ENCODE measurements around the gene CAPZB.
"Not testable (repeated sequence)": the region's sequence is repeated elsewhere in the genome, so short reads cannot be mapped to it uniquely, and the experiment has no call there.

Gene CAPZB

DNA sequence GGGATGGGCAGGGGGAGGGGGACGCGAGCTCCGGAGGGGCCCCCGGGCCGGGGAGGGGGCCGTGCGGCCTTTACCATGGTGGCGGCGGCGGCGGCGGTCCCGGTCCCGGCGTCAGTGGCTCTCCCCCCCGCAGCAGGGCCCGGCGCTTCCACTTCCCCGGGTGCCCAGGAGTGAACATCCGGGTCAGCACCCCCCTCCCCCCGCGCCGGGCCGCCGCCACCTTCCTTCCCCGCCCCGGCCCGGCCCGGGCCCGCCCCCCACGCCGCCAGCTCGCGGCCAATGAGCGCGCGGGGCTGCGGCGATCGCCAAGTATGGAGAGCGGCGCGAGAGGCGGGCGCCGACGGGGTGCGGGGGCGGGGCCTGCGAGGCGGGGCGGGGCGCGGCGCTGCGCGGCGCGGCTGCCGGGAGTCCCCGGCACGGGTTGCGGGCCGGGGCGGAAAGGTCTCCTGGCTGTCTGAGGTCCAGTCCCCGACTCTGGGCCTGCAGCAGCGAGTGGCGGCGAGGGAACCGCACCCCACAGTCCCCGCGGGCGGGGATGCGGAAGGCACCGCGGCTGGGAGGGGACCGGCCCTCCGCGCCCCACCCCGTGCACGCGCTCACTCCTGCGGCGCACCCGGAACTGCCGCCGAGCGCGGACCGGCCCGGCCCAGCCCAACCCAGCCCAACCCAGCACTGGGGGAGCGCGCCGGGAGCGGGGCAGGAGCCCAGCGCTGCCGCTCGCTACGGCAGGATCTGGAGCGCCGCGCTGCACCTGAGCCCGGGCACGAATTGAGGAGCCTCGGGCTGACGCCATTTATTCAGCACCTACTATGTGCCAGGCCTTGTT lies at the start of gene CAPZB:
Gene CAPZB (minus strand): TSS at position 178 of the 826 bp plus-strand sequence. CDS start 101 bp downstream, at position 77.
- TF ChIP-seq JUND (IDR thresholded peaks at IDR 0.05; ENCODE audit: low read depth), result no peak
- peak; percentile 91 to 92 for DNase-seq (ENCODE audit: low read depth in 1 of 2, low spot score in 1 of 2)
- in situ Hi-C loops (cut with HindIII; ENCODE audit: low pct_unique_long_range_greater_than_20kb, low sequenced_read_pairs), result no loop called here

DNA sequence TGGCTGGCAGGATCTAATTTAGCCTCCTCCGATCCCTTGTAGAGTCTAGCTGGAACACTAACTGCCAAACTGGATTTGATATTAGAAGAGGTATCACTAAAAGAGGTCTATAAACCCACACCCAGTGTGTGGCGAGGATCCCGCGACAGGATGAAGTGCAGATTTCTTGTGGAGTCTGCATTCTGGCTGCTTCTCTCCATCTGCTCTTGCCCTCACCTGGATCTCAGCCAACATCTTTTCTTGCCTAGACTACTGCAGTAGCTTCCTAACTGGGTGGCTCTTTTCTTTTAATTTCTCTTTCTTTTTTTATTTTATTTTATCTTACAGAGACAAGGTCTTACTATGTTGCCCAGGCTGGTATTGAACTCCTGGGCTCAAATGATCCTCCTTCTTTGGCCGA lies 48.9 kb upstream of the CAPZB start:
- in situ Hi-C loops (cut with HindIII; ENCODE audit: low pct_unique_long_range_greater_than_20kb, low sequenced_read_pairs), result no loop called here
- no peak for DNase-seq (ENCODE audit: low read depth in 1 of 2, low spot score in 1 of 2)
- no peak for TF ChIP-seq JUND (IDR thresholded peaks at IDR 0.05; ENCODE audit: low read depth)

DNA sequence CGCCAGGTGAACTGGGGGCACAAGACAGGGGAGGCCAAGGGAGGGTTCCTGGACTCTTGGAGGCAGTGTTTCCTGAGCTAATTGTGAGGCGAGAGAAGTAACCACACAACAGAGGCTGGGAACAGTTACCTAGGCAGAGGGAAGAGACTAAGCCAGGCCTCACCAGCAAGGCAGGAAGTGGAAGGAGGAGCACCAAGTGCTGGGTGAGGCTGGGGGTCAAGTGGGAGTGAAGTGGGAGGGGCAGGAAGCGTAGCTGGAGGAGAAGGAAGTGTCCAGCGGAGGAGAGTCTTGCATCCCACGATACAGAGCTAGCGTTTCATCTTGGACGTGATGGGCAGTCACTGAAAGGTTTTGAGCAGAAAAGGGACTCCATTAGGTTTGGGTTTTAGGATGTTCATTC lies 48.3 kb upstream of the CAPZB start:
- TF ChIP-seq JUND (IDR thresholded peaks at IDR 0.05; ENCODE audit: low read depth), result no peak
- DNase-seq (ENCODE audit: low read depth in 1 of 2, low spot score in 1 of 2), result no peak
- in situ Hi-C loops (cut with HindIII; ENCODE audit: low pct_unique_long_range_greater_than_20kb, low sequenced_read_pairs), result no loop called here

GRCh38 chr1:19532519-19532918 lies 47.2 kb upstream of the CAPZB start:
- in situ Hi-C loops (cut with HindIII; ENCODE audit: low pct_unique_long_range_greater_than_20kb, low sequenced_read_pairs), result no loop called here
- DNase-seq (ENCODE audit: low read depth in 1 of 2, low spot score in 1 of 2), result no peak
- TF ChIP-seq JUND (IDR thresholded peaks at IDR 0.05; ENCODE audit: low read depth), result no peak

DNA sequence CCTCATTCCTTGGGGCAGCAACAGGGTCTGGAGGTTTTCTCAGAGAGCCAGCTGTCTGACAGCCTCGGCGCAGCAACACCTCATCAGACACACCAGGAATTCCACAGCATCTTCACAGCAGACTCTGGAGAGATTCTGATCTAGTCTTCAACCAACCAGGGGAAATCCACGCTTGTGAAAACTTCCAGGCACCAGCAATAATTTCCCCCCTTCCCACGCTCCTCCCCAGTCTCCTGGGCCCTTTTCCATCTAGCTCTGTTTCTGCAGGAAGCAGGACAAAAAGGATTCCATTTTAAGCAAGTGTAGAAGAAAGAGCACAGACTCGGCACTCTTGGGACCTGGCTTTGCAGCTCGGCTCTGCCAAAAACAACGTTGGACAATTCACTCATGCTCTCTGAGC lies 44.3 kb upstream of the CAPZB start:
- DNase-seq (ENCODE audit: low read depth in 1 of 2, low spot score in 1 of 2), result no peak
- no peak for TF ChIP-seq JUND (IDR thresholded peaks at IDR 0.05; ENCODE audit: low read depth)
- in situ Hi-C loops (cut with HindIII; ENCODE audit: low pct_unique_long_range_greater_than_20kb, low sequenced_read_pairs), result no loop called here

GRCh38 chr1:19528438-19528837 lies 43.1 kb upstream of the CAPZB start:
- TF ChIP-seq JUND (IDR thresholded peaks at IDR 0.05; ENCODE audit: low read depth), result no peak
- DNase-seq (ENCODE audit: low read depth in 1 of 2, low spot score in 1 of 2), result no peak
- in situ Hi-C loops (cut with HindIII; ENCODE audit: low pct_unique_long_range_greater_than_20kb, low sequenced_read_pairs), result no loop called here

GRCh38 chr1:19525607-19526545 lies 40.5 kb upstream of the CAPZB start:
- in situ Hi-C loops (cut with HindIII; ENCODE audit: low pct_unique_long_range_greater_than_20kb, low sequenced_read_pairs), result no loop called here
- no peak for TF ChIP-seq JUND (IDR thresholded peaks at IDR 0.05; ENCODE audit: low read depth)
- no peak for DNase-seq (ENCODE audit: low read depth in 1 of 2, low spot score in 1 of 2)

- no peak for DNase-seq (ENCODE audit: low read depth in 1 of 2, low spot score in 1 of 2)
- in situ Hi-C loops (cut with HindIII; ENCODE audit: low pct_unique_long_range_greater_than_20kb, low sequenced_read_pairs), result no loop called here
- no peak for TF ChIP-seq JUND (IDR thresholded peaks at IDR 0.05; ENCODE audit: low read depth)
Measured at GRCh38 chr1:19524791-19525190, 39.5 kb upstream of the CAPZB start.

- DNase-seq (ENCODE audit: low read depth in 1 of 2, low spot score in 1 of 2); in situ Hi-C loops (cut with HindIII; ENCODE audit: low pct_unique_long_range_greater_than_20kb, low sequenced_read_pairs): not testable (repeated sequence)
Measured at GRCh38 chr1:19522570-19522969, 37.2 kb upstream of the CAPZB start.

- no peak for TF ChIP-seq JUND (IDR thresholded peaks at IDR 0.05; ENCODE audit: low read depth)
- no peak for DNase-seq (ENCODE audit: low read depth in 1 of 2, low spot score in 1 of 2)
- in situ Hi-C loops (cut with HindIII; ENCODE audit: low pct_unique_long_range_greater_than_20kb, low sequenced_read_pairs), result no loop called here
Measured at GRCh38 chr1:19521411-19521810, 36.1 kb upstream of the CAPZB start.

- TF ChIP-seq JUND (IDR thresholded peaks at IDR 0.05; ENCODE audit: low read depth), result no peak
- DNase-seq (ENCODE audit: low read depth in 1 of 2, low spot score in 1 of 2), result no peak
- in situ Hi-C loops (cut with HindIII; ENCODE audit: low pct_unique_long_range_greater_than_20kb, low sequenced_read_pairs), result no loop called here
Measured at GRCh38 chr1:19517017-19517416, 31.7 kb upstream of the CAPZB start.

DNA sequence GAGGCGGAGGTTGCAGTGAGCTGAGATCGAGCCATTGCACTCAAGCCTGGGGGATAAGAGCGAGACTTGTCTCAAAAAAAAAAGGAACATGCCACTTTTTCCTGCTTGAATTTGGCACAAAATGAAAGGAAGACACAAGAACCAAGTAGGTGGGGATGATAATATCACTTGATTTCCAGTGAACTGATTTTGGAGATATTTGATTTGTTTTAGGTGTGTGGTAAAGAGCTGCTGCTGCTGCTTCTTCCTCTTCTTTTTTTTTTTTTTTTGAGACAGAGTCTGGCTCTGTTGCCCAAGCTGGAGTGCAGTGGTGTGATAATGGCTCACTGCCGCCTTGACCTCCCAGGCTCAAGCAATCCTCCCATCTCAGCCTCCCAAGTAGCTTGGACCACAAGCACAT lies 29.9 kb upstream of the CAPZB start:
- no peak for DNase-seq (ENCODE audit: low read depth in 1 of 2, low spot score in 1 of 2)
- TF ChIP-seq JUND (IDR thresholded peaks at IDR 0.05; ENCODE audit: low read depth), result no peak
- in situ Hi-C loops (cut with HindIII; ENCODE audit: low pct_unique_long_range_greater_than_20kb, low sequenced_read_pairs), result no loop called here

- no peak for DNase-seq (ENCODE audit: low read depth in 1 of 2, low spot score in 1 of 2)
- TF ChIP-seq JUND (IDR thresholded peaks at IDR 0.05; ENCODE audit: low read depth), result no peak
- in situ Hi-C loops (cut with HindIII; ENCODE audit: low pct_unique_long_range_greater_than_20kb, low sequenced_read_pairs), result no loop called here
Measured at GRCh38 chr1:19514391-19514831, 29.1 kb upstream of the CAPZB start.

Data from T47D (cell line).